ENCODE measurements around the gene PSD2. TPM values are rescaled to one million over a fixed set of nuclear protein-coding genes. Genes with fewer than 3 reads are reported as not detected.

Gene PSD2
- total RNA-seq, 1 experiment from 2014 or later: 0.22 TPM

DNA sequence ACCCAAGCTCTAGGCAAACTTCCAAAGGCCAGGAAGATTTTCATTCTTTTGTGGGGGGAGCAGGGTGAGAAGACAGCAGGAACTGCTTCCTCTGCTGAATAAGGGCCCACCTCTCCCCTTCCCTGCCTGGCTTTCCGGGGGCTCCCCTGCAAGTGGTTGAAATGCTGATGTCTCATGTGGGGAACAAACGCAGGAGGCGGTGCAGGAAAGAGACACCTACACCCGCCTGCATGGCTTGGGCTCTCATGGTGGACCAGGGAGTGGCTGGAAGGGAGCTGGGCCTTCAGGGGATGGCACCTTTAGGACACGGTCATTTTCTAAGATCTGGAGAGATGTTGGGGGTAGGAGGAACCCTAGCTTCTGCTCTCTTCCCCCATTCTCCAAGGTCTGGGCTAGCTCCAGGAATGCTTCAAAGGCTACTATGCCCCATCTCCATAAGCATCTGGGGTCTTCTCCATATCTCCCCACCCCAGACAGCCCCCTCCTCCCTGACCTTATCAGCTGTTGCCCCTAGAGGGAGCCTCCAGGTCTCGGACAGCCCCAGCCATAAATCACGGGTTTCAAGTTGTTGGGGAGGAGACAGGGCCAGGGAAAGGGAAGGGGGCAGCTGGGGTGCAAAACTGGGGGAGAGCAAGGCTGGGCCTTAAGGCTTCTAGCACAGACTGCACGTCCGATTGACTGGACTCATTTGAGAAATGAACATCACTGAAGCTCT lies 76.6 kb downstream of the PSD2 start:
- Histone ChIP-seq H4K5ac (ENCODE audit: insufficient read length, low read depth, low read length) (no peak overlapping the region), H3T11ph (ENCODE audit: low read length) (no peak overlapping the region), H3K27me3 (ENCODE audit: insufficient read depth, low read length) (no peaks in the 10 kb centered on the region), H3K56ac (ENCODE audit: insufficient read length, low read depth, low read length) (no peak overlapping the region), H3K14ac (ENCODE audit: insufficient read depth, low read length) (no peak overlapping the region), H2BK20ac (ENCODE audit: low read depth, low read length, poor library complexity, severe bottlenecking) (no peak overlapping the region), H2BK15ac (ENCODE audit: low read depth, low read length) (no peak overlapping the region), H4K91ac (ENCODE audit: insufficient read length, low read depth, low read length) (no peak overlapping the region), H3K9ac (ENCODE audit: extremely low read depth, insufficient read length, low read length) (no peak overlapping the region), H3K79me2 (ENCODE audit: insufficient read depth, low read length) (no peaks in the 10 kb centered on the region), H4K20me1 (ENCODE audit: control insufficient read depth, insufficient read depth, insufficient read length) (no peaks in the 10 kb centered on the region), H2BK12ac (ENCODE audit: insufficient read length, low read depth, low read length) (no peak overlapping the region), H2BK5ac (ENCODE audit: insufficient read length, low read length) (no peak overlapping the region), H3K4ac (ENCODE audit: low read depth, low read length) (no peak overlapping the region), H2BK120ac (ENCODE audit: low read depth, low read length, poor library complexity, severe bottlenecking) (no peak overlapping the region), H3K79me1 (ENCODE audit: insufficient read depth, low read depth, low read length, poor library complexity, severe bottlenecking) (no peaks in the 10 kb centered on the region), H4K8ac (replicated peaks; ENCODE audit: insufficient read length, low read depth, low read length) (no peak overlapping the region), H3K27ac (ENCODE audit: insufficient read length, low read depth, low read length) (no peak overlapping the region), H3K18ac (ENCODE audit: insufficient read length, low read depth, low read length) (no peak overlapping the region), H3K4me2 (ENCODE audit: insufficient read depth, insufficient read length, low read length) (no peak overlapping the region), H3K23me2 (ENCODE audit: insufficient read length, low read depth, low read length, poor library complexity, severe bottlenecking) (no peaks in the 10 kb centered on the region), H3K23ac (ENCODE audit: insufficient read length, low read depth, low read length) (no peak overlapping the region), H3K4me1 (ENCODE audit: insufficient read depth, low read length) (no peaks in the 10 kb centered on the region), H2AK5ac (ENCODE audit: insufficient read length, low read length) (no peak overlapping the region), H2AFZ (ENCODE audit: low read length) (no peak overlapping the region), H3K9me3 (ENCODE audit: control insufficient read depth, low read depth, low read length) (no peaks in the 10 kb centered on the region)
- Mint-ChIP-seq H3K36me3 (ENCODE audit: insufficient read depth in 1 of 3, low read depth in 3 of 3) (peaks cover 0 to 6% (median 0%) of the 10 kb centered on the region in 3 experiments; a peak in 1 of 7 replicates), H3K27ac (no peak overlapping the region), H3K4me1 (peaks cover 13 to 15% of the 10 kb centered on the region in 2 experiments), H3K9me3 (peaks cover 3 to 7% of the 10 kb centered on the region in 2 experiments; a peak in 4 of 5 replicates), H3K4me3 (no peak overlapping the region), H3K27me3 (ENCODE audit: low read depth) (peaks cover 32% of the 10 kb centered on the region)
- WGBS (ENCODE audit: extremely low coverage, insufficient read length, low lambda C conversion rate): no CpG with 5 or more reads among the region's 9 CpGs
- no peak for DNase-seq
- TF ChIP-seq, protein P1, sequence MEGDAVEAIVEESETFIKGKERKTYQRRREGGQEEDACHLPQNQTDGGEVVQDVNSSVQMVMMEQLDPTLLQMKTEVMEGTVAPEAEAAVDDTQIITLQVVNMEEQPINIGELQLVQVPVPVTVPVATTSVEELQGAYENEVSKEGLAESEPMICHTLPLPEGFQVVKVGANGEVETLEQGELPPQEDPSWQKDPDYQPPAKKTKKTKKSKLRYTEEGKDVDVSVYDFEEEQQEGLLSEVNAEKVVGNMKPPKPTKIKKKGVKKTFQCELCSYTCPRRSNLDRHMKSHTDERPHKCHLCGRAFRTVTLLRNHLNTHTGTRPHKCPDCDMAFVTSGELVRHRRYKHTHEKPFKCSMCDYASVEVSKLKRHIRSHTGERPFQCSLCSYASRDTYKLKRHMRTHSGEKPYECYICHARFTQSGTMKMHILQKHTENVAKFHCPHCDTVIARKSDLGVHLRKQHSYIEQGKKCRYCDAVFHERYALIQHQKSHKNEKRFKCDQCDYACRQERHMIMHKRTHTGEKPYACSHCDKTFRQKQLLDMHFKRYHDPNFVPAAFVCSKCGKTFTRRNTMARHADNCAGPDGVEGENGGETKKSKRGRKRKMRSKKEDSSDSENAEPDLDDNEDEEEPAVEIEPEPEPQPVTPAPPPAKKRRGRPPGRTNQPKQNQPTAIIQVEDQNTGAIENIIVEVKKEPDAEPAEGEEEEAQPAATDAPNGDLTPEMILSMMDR (conservative IDR thresholded peaks at IDR 0.05): peak; percentile 61

Measured in H9 (cell line).